Measurements from ENCODE around the gene EXOC2.

Gene EXOC2

DNA sequence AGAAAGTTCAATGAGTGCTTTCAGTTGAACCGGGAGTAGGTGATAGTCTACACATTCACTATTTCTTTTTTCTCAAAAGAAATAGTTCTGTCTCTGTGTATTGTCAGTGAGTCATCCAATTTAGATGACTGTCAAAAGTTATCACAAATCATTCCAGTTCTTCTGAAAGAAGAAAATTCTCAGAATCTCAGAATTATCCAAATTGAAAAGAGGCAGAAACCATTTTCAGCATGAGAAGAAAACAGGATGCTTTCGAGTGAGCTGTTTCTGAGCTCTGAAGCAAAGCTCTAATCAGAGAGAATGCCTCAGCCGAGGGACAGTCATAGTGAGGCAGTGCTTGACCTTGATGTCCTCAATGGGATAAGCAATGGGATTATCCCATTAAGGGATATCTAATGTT, 134.0 kb downstream of the EXOC2 start:
- TF ChIP-seq FOXM1 (IDR thresholded peaks at IDR 0.05; ENCODE audit: borderline replicate concordance, low read depth) (no peak), EP300 (IDR thresholded peaks at IDR 0.05; ENCODE audit: borderline replicate concordance) (no peak), TEAD4 (IDR thresholded peaks at IDR 0.05) (no peak), ZBTB7A (IDR thresholded peaks at IDR 0.05; ENCODE audit: low read depth) (no peak), RAD21 (IDR thresholded peaks at IDR 0.05; ENCODE audit: low read depth) (no peak)
- TF ChIP-seq, protein P1, sequence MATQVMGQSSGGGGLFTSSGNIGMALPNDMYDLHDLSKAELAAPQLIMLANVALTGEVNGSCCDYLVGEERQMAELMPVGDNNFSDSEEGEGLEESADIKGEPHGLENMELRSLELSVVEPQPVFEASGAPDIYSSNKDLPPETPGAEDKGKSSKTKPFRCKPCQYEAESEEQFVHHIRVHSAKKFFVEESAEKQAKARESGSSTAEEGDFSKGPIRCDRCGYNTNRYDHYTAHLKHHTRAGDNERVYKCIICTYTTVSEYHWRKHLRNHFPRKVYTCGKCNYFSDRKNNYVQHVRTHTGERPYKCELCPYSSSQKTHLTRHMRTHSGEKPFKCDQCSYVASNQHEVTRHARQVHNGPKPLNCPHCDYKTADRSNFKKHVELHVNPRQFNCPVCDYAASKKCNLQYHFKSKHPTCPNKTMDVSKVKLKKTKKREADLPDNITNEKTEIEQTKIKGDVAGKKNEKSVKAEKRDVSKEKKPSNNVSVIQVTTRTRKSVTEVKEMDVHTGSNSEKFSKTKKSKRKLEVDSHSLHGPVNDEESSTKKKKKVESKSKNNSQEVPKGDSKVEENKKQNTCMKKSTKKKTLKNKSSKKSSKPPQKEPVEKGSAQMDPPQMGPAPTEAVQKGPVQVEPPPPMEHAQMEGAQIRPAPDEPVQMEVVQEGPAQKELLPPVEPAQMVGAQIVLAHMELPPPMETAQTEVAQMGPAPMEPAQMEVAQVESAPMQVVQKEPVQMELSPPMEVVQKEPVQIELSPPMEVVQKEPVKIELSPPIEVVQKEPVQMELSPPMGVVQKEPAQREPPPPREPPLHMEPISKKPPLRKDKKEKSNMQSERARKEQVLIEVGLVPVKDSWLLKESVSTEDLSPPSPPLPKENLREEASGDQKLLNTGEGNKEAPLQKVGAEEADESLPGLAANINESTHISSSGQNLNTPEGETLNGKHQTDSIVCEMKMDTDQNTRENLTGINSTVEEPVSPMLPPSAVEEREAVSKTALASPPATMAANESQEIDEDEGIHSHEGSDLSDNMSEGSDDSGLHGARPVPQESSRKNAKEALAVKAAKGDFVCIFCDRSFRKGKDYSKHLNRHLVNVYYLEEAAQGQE (IDR thresholded peaks at IDR 0.05; ENCODE audit: low read depth) = no peak
- TF ChIP-seq, protein P2, sequence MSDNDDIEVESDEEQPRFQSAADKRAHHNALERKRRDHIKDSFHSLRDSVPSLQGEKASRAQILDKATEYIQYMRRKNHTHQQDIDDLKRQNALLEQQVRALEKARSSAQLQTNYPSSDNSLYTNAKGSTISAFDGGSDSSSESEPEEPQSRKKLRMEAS (IDR thresholded peaks at IDR 0.05) = no peak

DNA sequence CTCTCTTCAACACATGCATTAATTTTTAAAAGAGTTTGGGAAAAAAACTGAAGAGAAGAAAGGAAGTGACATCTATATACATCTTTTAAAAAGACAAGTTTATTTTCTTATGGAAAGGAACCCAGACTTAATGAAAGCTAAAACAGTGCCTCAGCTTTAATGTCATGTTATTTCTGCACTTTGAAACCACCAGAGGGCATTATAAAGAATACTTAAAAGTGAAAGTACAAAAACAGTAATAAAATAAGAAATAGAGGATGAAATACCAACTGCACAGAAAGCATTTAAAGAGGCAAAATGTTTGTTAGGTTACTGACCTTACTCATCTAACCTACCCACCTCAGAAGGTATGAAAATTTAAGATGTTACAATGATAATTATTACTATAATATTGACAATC, 134.8 kb downstream of the EXOC2 start:
- TF ChIP-seq, protein P3, sequence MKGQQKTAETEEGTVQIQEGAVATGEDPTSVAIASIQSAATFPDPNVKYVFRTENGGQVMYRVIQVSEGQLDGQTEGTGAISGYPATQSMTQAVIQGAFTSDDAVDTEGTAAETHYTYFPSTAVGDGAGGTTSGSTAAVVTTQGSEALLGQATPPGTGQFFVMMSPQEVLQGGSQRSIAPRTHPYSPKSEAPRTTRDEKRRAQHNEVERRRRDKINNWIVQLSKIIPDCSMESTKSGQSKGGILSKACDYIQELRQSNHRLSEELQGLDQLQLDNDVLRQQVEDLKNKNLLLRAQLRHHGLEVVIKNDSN (IDR thresholded peaks at IDR 0.05) = no peak
- no peak for TF ChIP-seq EGR1 (IDR thresholded peaks at IDR 0.05)
- no peak for TF ChIP-seq TAF1 (IDR thresholded peaks at IDR 0.05; ENCODE audit: low read depth)
- no peak for TF ChIP-seq TEAD4 (IDR thresholded peaks at IDR 0.05)
- no peak for TF ChIP-seq YY1 (IDR thresholded peaks at IDR 0.05; ENCODE audit: low read depth)
- no peak for TF ChIP-seq FOXM1 (IDR thresholded peaks at IDR 0.05; ENCODE audit: borderline replicate concordance, low read depth)
- TF ChIP-seq, protein P1 (IDR thresholded peaks at IDR 0.05; ENCODE audit: low read depth) = no peak

DNA sequence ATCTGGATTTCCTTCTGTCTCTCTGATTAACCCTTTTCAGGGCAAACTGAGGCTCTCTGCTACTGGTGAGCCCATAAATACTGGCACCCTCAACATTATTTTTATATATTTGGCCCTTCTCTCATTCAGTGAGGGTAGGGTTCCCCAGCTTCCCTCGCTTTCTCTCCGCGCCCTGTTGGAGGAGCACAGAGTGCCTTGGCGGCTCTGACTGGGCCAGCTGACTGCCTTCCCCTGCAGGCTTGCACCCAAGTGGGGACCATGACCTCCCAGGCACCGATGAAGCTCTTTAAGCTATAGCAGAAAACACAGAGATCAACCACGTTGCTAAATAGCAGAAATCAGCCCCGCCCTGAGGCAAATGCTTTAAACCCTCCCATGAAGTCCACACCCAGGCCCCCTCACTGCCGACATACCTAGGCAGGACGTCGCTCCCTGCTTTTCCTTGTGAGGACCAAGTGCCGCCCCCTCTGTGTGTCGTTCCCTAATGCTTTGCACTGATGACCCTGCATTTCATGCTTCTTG, 141.0 kb downstream of the EXOC2 start:
- TF ChIP-seq NFIC (IDR thresholded peaks at IDR 0.05) = no peak

DNA sequence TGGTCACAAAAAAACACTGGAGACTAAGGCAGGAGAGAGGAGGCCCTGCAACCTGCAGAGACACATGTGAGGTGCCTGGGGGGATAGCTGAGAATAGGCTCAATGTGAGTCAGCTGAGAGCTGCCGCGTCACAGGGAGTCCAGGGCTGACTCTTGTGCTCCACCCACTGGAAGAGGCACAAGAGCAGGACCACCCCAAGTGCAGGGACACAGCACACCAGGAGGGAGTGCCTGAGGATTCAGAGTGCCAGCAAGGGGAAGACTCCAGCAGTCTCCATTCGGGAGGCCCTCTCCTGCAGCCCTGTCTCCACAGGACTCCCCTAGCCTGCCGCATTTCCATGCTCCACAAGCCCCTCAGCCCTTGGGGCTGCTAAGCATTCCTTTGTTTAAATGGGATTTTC, 141.5 kb downstream of the EXOC2 start:
- TF ChIP-seq NFIC (IDR thresholded peaks at IDR 0.05) (no peak), YY1 (IDR thresholded peaks at IDR 0.05; ENCODE audit: low read depth) (no peak), TAF1 (IDR thresholded peaks at IDR 0.05; ENCODE audit: low read depth) (no peak), ZBTB7A (IDR thresholded peaks at IDR 0.05; ENCODE audit: low read depth) (no peak), TCF12 (IDR thresholded peaks at IDR 0.05; ENCODE audit: low read depth) (no peak), EP300 (IDR thresholded peaks at IDR 0.05; ENCODE audit: borderline replicate concordance) (no peak), CEBPB (IDR thresholded peaks at IDR 0.05) (no peak), CREB1 (IDR thresholded peaks at IDR 0.05; ENCODE audit: low read depth) (no peak)
- TF ChIP-seq, protein P2 (IDR thresholded peaks at IDR 0.05) = no peak
- TF ChIP-seq, protein P3 (IDR thresholded peaks at IDR 0.05) = no peak

DNA sequence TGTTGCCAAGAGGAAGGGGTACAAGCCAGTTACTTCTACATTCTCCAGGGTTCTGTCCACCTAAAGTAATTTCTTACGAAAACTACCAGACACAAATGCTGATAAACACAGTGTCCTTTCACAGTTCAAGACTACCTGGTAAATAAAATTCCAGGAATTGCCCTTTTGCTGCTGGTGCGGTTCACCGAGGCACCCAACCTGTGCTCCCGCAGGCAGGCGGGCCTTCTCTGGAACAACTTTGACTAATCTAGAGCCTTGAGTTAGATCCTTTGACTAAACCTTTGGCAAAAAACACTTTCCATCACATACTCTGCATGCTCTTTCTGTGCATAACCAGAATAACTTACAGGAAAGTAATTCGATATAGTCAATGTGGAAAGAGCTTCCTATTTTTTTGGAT, 143.0 kb downstream of the EXOC2 start:
- TF ChIP-seq TCF12 (IDR thresholded peaks at IDR 0.05; ENCODE audit: low read depth) = no peak

DNA sequence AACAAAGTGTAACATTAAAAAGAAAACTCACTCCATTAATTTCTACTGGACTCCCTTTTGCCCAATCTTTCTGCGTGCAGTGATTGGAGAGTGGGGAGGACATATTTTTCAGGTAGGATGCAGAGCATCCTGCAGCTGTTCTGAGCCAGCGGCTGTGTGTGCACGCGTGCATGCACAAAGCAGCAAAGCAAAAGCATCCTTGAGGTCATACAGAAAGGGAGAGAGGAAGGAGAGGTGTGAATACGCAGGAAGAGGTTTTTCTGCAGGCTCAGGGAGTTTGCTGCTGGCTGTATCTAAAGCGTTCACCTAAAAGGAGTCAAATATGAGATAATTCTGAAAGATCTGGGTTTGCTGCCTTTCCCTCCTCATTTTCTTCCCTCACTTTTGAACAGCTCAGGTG, 144.4 kb downstream of the EXOC2 start:
- TF ChIP-seq CEBPB (IDR thresholded peaks at IDR 0.05) (no peak), TEAD4 (IDR thresholded peaks at IDR 0.05) (no peak), EP300 (IDR thresholded peaks at IDR 0.05; ENCODE audit: borderline replicate concordance) (no peak), NFIC (IDR thresholded peaks at IDR 0.05) (no peak), TAF1 (IDR thresholded peaks at IDR 0.05; ENCODE audit: low read depth) (no peak), YY1 (IDR thresholded peaks at IDR 0.05; ENCODE audit: low read depth) (no peak), TCF12 (IDR thresholded peaks at IDR 0.05; ENCODE audit: low read depth) (no peak), RAD21 (IDR thresholded peaks at IDR 0.05; ENCODE audit: low read depth) (no peak), FOXM1 (IDR thresholded peaks at IDR 0.05; ENCODE audit: borderline replicate concordance, low read depth) (no peak)
- TF ChIP-seq, protein P2 (IDR thresholded peaks at IDR 0.05) = no peak
- TF ChIP-seq, protein P3 (IDR thresholded peaks at IDR 0.05) = no peak
- TF ChIP-seq, protein P1 (IDR thresholded peaks at IDR 0.05; ENCODE audit: low read depth) = no peak
